Activated CD8-positive, alpha-beta memory T cell treated with anti-CD3 and anti-CD28 coated beads, Interleukin-2, amount 50 U/mL, for 24 hours (primary cell): ENCODE data around the gene MYL6.
"Not testable (repeated sequence)": the region's sequence is repeated elsewhere in the genome, so short reads cannot be mapped to it uniquely, and the experiment has no call there.

Experiments
- DNase-seq: peaks from one replicate; pipeline ENCODE4 v3.0.0-alpha.2; 2020; ENCODE audit errors: extremely low read depth

MYL6 gene

GRCh38 chr12:56189099-56189917 is 31.1 kb downstream of the MYL6 start, which contains the start of gene SMARCC2:
TSS of gene SMARCC2 (minus strand) at chr12:56189483. CDS start at chr12:56189461, 22 bp downstream.
- peak; percentile 60 for DNase-seq

GRCh38 chr12:56189918-56190694 is 31.9 kb downstream of the MYL6 start:
- peak; percentile 66 for DNase-seq

- DNase-seq, result no peak
Measured at GRCh38 chr12:56190695-56191155, 32.6 kb downstream of the MYL6 start.

DNA sequence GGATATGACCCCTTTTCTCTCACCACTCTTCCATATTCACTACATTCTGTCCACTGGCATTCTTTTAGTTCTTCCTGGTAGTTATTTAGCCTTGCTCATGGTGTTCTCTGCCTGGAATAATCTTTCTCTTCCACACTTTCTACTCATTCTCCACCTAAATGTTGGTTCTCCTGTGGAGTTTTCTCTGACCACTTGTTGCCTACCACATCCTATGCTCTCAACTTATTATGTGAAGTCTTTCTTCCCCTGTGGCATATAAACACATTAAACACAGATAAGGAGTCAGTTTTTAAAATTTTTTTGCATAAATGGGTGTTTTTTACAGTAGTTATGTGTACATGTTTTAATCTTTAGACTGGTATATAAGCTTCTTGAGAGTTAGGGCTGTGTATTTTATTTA is 34.4 kb downstream of the MYL6 start:
- DNase-seq, result no peak

DNA sequence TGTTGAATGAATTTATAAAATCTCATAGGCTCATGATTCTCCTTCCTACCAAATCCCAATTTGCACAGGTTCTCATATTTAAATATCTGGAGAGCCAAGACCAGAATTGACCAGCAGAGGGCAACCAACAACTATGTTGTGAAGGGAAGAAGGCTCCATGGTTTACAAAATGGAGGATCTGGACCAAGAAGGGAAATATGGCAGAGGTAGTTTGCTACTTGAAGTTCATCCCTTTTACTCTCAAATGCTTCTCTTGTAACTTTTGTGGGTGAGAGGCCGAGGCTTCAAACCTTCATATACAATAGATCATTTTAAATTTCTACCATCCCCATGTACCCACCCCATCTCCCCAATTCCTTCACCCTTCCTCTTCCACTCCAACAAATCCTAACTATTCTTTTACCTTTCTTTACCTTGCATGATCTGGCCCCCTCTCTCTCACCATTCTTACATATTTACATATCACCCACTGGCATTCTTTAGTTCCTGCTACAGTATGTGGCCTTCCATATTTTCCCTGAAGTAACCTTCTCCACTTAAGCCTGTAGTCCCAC is 34.9 kb downstream of the MYL6 start:
- DNase-seq, result peak; percentile 57

- not testable (repeated sequence) for DNase-seq
Measured at GRCh38 chr12:56196818-56197550, 38.8 kb downstream of the MYL6 start.

- DNase-seq, result no peak
Measured at GRCh38 chr12:56197921-56198635, 39.9 kb downstream of the MYL6 start.

DNA sequence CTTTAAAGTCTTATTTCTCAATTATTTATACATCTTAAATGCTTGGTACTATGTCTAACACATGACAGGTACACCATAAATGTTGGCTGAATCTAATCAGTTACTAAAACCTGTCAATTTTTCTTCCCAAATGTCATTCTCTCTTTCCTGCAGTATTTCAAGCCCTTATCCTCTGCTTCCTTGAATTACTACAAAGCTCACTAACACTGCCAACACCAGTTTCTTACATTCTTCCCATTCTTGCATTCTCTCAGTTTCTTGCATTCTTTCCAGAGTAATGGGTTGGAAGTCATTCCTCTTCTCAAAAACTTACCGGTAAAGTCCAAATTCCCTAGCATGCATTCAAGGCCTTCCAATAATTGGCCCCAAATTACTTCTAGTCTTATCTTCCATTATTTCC is 40.7 kb downstream of the MYL6 start:
- DNase-seq, result no peak

DNA sequence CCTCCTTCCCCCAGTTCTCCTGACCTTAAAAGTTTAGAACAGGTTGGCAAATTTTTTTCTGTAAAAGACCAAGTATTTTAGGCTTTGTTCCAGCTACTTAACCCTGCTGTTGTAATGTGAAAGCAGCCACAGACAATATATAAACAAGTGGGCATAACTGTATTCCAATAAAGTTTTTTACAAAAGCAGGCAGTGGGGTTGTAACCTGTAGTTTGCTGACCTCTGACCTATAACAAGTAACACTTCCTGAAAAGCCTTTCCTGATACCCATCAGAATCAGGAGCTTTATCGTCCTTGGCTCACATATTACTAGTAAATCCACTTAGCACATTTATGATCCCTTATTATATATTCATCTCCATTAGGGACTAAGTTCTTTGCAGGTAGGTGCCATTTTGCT is 44.2 kb downstream of the MYL6 start:
- no peak for DNase-seq

- DNase-seq, result no peak
Measured at GRCh38 chr12:56202838-56203237, 44.7 kb downstream of the MYL6 start.

DNA sequence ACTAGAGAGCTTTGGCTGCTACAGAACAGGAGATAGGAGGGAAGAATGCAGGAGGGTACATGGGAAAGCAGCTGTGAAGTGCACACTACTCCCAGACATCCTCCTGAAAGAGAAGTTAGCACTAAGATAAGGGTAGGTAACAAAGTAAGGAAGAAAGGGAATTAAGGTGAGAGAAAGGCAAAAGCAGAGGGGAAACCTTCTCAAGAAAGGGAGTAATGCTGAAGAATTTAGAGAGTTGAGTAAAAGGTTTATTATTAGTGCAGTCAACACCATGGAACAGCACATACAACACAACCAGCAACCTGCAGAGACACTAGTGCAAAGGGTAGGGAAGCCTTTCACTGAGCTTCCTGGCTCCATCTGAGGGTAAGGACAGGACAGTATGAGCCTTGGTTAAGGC is 46.1 kb downstream of the MYL6 start:
- no peak for DNase-seq

GRCh38 chr12:56205445-56205844 is 47.3 kb downstream of the MYL6 start:
- DNase-seq, result no peak

DNA sequence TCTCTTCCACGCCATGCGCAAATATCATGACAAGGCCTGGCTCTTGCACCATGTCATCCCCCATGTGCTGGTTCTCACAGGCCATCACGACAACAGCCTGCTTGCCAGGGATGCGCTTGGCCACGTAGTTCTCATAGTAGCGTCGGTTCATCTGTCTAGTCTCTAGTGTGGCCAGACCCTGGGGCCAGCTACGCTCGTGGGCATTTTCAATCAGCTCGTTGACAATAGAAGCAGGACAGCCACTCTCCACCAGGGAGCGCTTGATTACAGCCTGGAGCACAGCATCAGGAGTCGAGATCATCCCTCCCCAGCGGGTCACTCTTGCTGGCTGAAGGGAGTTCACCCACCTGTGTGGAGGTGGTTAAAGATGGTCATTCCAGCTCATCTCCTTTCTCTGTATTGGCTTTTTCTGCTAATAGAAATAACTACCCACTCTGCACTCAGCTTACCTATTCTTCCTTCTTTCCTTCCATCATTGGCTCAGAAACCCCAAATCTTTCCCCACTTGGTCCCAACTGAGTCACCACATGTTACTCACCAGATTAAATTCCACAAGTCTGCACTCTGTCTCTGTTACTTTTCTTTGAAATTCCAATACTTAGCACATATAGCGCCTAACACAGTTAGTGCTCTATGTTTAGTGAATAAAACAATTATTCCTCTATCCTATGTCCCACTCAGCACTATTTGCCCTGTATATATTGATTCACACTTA is 48.5 kb downstream of the MYL6 start:
- no peak for DNase-seq

- no peak for DNase-seq
Measured at GRCh38 chr12:56208006-56208405, 49.8 kb downstream of the MYL6 start.
